DMS 273 treated with DMSO at 0.1 percent for 48 hours (cell line): ENCODE measurements around the gene USP38.
"Not testable (repeated sequence)": the region's sequence is repeated elsewhere in the genome, so short reads cannot be mapped to it uniquely, and the experiment has no call there.

Experiments
- DNase-seq: peaks from one replicate; lab custom pipeline; 2025; lab: John Stamatoyannopoulos, UW

Gene USP38, protein sequence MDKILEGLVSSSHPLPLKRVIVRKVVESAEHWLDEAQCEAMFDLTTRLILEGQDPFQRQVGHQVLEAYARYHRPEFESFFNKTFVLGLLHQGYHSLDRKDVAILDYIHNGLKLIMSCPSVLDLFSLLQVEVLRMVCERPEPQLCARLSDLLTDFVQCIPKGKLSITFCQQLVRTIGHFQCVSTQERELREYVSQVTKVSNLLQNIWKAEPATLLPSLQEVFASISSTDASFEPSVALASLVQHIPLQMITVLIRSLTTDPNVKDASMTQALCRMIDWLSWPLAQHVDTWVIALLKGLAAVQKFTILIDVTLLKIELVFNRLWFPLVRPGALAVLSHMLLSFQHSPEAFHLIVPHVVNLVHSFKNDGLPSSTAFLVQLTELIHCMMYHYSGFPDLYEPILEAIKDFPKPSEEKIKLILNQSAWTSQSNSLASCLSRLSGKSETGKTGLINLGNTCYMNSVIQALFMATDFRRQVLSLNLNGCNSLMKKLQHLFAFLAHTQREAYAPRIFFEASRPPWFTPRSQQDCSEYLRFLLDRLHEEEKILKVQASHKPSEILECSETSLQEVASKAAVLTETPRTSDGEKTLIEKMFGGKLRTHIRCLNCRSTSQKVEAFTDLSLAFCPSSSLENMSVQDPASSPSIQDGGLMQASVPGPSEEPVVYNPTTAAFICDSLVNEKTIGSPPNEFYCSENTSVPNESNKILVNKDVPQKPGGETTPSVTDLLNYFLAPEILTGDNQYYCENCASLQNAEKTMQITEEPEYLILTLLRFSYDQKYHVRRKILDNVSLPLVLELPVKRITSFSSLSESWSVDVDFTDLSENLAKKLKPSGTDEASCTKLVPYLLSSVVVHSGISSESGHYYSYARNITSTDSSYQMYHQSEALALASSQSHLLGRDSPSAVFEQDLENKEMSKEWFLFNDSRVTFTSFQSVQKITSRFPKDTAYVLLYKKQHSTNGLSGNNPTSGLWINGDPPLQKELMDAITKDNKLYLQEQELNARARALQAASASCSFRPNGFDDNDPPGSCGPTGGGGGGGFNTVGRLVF

DNA sequence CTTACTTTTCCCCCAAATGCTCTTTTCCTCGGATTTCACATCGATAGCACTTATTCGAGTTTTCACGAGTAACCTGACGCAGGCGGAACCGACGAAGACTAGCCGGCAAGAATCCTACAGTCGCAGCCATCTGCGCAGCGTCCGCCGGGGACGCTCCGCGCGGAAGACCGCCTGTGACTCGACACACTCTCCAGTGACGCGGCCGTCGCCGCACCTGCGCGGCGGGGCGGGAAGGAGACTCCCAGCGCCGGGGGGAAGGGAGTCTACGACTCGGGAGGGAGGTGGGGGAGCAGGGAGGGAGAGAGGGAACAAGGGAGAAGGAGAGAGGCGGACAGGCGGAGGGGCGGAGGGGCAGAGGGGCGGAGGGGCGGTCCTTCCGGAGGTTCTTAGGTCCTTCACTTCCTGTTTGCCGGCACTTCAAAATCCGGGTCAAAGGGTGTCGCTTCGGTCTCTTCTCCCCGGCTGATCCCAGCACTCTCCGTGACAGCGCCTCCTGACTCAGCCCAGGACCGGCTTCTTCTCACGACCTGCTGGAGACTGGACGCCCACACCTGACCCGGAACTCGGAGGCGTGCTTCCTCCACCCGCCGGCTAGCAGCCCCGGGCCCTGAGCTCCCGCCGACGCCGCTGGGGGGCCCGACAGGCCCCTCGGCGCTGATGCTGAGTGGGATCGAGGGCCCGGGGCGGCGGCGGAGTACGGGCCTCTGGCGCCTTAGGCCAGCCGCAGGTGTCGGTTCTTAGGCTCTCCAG is at the start of gene USP38:
Gene USP38, plus strand, starts transcription at position 415 of the 750 bp plus-strand sequence. CDS start 534 bp downstream, outside the sequence.
- DNase-seq, result peak; percentile 77

DNA sequence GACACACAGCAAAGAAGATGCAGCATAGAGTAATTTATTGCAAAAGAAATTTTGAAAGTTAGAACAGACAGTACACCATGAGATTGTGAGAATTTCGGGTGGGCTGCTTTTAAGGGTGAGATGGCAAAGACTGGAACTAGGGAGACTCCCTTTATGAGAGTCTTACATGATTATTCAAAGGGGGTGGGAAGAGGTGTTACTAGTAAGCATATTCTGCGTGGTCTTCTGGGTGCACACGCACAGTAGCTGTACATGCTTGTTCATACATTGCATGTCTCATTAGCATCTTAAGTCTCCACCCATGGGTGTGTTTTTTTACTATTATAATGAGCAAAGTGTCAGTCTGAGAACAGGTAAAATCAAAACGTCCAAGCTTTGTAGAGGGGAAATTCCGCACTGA is 49.4 kb upstream of the USP38 start:
- DNase-seq, result no peak

DNA sequence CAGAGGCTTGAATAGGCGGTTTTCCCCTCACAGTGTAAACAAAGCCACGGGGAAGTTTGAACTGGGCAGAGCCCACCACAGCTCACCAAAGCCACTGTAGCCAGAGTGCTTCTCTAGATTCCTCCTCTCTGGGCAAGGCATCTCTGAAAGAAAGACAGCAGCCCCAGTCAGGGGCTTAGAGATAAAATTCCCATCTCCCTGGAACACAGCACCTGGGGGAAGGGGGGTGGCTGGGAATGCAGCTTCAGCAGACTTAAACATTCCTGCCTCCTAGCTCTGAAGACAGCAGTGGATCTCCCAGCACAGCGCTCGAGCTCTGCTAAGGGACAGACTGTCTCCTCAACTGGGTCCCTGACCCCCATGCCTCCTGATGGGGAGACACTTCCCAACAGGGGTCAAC is 44.0 kb upstream of the USP38 start:
- no peak for DNase-seq

DNA sequence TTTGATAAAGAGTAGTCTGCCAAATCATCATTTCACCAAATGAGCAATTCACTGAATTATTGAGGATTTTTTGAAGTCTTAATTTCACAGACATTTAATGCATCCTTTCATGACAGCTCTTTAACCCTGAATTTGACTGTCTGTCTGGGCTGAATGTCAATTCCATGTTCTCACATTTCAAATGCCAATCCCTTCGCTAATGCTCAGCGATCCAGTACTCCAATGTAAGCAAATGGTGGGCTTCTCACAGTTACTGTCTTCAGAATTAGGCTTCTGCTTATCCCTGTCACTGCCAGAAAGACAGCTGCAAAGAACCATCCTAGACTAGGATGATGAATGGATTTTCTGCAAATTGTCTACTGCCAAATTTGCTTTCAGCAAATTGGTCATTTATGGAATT is 36.2 kb upstream of the USP38 start:
- no peak for DNase-seq

DNA sequence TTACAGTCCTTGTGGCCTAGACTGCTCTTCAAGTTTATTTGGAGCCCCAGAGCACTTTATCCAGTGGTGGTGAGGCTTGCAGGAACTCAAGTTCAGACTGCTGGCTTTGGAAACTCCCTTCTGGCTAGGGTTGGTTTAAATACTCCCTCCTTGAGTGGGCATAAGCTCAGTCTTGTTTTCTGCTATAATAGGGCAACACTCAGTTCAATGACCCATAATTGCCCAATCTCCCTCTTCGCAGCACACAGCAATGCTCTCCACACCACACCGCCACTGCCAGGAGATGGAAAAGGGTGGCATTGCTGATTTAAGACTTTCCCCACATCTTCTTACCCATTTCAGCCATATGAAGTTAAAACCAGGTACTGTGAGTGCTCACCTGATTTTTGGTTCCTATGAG is 27.9 kb upstream of the USP38 start:
- DNase-seq, result no peak

DNA sequence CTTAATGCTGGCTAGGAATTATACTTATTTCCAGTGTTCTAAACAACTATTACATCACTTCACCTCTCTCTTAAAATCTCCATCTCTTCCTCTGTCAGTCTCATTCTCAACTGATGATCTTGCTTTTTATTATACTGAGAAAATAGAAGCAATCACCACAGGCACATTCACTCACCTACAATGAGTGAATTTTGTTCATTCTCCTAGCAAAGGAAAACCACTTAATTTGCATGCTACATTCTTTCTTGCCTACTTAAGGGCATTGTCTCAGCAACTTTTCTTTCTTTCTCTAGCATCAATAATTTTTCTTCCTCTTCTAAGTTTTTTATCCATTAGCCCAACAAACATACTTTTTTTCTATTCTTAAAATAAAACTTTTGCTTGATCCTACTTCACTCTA is 21.1 kb upstream of the USP38 start:
- DNase-seq, result no peak

DNA sequence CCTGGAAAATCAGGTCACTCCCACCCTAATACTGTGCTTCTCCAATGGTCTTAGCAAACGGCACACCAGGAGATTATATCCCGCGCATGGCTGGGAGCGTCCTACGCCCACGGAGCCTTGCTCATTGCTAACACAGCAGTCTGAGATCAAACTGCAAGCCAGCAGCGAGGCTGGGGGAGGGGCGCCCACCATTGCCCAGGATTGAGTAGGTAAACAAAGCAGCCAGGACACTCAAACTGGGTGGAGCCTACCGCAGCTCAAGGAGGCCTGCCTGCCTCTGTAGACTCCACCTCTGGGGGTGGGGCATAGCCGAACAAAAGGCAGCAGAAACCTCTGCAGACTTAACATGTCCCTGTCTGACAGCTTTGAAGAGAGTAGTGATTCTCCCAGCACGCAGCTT is 18.0 kb upstream of the USP38 start:
- not testable (repeated sequence) for DNase-seq

DNA sequence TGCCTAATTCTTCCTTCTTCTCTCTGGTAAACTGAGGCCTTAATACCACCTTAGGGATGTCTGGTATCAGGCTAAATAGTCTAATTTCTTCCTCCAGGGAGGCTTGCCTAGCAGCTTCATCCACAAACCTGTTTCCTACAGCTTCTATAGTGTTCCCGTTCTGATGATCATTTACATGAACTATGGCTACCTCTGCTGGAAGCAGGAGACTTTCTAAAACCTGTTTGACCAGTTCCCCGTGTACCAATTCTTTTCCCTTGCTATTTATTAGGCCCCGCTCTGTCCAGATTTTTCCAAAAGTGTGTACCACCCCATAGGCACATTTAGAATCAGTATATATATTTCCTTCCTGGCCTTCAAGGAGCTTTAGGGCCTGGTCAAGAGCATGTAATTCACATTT is 5.8 kb upstream of the USP38 start:
- DNase-seq, result no peak

DNA sequence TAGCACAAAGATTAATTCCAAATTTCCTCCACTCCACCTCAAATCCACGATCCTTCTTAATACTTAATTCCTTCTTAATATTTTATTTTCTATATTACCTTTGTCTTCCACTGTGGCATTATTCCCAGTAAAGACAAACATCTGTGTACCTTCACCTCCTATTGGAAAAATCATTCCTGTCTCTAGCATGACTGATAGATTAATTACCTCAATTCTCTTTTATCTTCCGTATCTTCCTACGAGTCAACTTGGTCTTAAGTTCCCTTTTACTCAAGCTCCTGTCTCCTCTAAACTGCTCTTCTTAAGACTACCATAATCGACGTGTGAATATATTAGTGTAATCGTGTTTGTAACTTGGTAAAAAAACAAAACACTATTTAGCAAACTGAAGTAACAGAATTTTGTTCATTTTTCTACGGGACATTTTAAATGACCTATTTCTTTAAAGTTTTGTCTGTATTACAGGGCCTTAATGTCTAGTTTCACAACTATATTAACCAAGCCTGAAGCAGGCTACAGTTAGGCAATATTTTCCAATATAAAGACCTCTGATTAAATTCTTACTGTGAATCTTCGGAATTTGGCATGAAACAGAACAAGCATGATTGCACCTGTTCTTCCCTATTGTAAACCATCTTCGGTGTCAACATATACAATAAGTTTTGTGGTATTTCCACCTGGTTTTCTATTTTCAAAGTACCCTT is 1.1 kb upstream of the USP38 start:
- DNase-seq, result no peak

DNA sequence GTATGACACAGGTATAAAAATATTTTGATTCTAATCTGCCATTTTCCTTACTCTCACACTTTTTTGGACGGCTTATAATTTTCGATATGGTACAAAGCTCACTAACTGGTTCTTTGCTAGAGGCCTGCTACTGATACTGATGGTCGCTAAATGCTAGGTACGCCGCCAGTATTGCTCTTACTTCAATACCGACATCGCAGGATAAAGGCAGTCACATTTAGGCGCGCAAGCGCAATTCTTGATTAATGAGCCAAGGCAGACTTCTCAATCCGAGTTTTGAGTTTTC is 557 bp upstream of the USP38 start:
- DNase-seq, result no peak

DNA sequence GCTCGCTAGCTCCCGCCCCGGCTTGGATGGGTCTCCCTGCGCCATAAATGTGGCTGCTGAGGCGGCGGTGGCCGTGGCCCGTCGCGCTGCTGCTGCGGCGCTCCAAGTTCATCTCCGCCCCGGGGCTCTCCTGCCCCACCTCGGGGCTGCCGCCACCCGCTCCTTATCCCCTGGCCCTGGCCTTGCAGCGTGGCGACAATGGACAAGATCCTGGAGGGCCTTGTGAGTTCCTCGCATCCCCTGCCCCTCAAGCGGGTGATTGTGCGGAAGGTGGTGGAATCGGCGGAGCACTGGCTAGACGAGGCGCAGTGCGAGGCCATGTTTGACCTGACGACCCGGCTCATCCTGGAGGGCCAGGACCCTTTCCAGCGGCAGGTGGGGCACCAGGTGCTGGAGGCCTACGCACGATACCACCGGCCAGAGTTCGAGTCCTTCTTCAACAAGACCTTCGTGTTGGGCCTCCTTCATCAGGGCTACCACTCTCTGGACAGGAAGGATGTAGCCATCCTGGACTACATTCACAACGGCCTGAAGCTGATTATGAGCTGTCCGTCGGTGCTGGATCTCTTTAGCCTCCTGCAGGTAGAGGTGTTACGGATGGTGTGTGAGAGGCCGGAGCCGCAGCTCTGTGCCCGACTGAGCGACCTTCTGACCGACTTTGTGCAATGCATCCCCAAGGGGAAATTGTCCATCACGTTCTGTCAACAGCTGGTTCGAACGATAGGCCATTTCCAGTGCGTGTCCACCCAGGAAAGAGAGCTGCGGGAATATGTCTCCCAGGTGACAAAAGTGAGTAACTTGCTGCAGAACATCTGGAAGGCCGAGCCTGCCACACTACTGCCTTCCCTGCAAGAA is 763 bp downstream of the USP38 start:
- DNase-seq, result no peak

DNA sequence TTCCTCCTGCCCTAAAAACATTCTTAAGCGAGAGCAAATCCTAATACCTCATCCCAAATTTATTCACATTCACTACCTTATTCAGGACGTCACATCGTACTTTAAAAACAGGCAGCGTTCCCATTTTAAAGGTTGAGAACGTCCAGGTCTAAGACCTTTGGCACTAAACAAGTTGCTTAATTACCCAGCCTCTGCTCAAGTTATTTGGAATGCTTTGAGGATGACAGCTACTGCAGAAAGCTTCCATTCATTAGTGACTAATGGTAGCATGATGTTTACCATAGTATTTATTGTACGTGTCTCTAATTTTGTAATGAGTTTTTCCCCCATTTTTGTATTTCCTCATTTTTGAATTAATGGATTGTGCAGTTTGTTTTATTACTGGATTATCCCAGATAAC is 1.5 kb downstream of the USP38 start:
- no peak for DNase-seq

DNA sequence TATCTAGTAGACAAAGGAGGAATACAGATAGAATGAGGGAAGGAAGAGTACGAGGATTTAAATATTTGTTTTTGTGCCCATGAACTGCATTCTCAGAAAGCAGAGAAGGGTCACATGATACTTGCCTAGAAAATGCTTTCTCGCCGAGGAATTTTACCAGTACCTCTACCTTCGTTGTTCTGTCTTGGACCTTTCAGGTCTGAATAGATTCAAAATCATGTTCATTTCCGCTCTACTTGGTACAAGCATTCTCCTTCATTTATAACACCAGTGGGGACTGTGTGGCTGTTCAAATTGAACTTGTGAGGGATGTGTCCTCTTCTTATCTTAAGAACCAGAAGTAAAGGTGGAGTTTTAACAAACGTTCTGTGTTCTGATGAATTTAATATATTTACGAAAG is 1.9 kb downstream of the USP38 start:
- DNase-seq, result no peak

DNA sequence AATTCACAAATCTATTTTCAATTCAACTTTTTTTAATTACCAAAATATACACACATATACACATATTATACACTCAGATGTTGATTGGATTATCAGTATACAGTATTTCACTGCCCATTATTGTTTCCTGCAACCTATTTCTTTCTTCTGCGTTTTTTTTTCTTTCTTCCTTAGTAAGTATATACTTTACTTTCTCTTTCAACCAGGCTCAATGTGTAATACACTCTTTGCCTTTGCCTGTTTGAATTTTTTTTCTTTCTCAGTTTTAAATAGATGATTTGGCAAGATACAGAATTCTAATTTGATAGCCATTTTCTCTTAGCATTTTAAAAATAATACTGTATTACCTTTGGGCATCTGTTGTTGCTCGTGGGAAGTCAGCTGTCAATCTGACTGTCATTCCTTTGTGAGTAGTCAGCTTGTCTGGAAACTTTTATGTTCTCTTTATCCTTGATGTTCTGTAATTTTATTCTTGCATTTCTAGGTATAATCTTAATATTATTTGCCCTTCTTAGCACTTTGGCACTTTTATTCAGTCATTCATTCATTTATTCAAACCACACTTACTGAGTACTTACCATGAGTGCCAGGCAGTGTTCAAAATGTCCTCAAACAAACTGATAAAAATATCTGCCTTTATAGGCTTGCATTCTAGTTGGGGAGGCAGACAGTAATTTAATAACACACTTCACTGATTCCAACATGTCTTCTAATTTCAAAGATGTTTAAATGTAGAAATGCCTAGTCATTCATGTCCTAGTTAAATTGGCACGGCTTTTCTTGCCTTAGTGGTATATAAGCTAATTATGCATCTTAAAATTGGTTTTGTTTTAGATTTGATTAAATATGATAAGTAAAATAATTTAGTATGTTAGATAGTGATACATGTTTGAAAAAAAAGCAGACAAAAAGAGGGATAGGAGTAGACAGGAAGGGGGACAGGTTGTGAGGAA is 3.7 kb downstream of the USP38 start:
- DNase-seq, result no peak

DNA sequence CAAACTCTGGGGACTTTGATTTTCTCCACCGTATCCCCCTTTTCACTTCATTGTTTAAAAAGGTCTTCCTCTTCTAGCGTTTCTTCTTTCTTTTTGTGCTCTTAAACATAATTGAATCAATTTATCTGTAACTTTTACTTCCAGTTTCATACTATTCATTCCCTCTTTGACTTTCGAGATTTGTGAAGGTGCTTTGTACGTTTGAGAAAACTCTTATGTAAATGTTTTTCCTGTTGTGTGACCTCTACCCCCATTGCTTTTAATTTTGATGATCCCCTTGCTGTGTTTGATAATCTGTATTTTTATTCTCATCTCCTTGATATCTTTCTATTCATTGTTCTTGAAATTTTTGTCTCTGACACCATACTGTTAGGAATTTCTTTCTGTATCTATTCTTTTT is 4.8 kb downstream of the USP38 start:
- no peak for DNase-seq

DNA sequence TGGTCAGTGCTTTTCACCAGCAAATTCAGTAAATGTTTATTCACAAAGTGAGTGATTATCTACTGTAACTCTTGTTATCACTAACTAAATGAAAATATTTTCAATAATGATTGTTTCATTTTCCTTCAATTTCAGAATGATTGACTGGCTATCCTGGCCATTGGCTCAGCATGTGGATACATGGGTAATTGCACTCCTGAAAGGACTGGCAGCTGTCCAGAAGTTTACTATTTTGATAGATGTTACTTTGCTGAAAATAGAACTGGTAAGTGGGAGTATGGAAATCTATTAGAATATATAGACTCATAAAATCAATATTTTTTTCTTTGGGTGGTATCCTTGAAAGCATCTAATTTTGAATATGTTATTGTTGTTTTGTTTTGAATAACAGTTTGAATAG is 10.9 kb downstream of the USP38 start:
- no peak for DNase-seq

DNA sequence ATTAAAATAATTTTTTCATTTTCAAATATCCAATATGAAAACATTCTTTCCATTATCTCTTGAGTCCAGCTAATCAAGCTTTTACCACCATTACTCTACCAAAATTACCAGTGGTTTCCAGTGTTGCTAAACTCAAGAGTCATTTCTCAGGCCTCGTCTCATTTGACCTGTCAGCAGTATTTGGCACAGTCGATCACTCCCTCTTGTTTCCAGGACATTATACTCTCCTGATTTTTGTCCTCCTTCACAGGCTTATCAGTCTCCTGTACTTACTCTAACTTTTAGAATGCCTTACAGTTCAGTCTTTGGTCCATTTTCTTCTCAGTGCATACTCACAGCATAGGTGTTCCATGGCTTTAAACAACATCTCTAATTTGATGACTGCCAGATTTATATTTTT is 11.6 kb downstream of the USP38 start:
- DNase-seq, result no peak

DNA sequence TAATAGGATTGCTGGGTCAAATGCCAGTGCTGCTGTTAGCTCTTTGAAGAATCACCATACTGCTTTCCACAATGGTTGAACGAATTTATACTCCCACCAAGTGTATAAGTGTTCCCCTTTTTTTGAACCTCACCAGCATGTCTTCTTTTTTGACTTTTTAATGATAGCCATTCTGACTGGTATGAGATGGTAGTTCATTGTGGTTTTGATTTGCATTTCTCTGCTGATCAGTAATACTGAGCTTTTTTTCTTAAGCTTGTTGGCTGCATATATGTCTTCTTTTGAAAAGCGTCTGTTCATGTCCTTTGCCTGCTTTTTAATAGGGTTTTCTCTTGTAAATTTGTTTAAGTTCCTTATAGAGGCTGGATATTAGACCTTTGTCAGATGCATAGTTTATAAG is 14.8 kb downstream of the USP38 start:
- no peak for DNase-seq

DNA sequence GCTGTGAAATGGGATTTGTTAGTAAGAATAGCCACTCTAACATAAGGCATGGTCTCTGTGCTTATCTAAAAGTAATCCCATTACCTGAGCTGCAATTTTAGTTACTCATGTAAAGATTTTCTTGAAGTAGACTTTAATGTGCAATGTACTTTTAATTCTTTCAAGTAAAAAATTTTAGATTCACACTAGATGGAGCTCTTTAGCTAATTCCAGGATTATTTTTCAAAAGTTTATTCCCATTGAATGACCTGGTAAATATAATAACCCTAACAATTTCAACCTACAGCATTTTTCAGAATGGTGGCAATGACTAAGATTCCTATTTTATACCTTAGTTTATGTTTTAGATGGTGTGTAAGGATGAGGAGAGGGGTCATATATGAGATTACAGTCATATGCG is 18.1 kb downstream of the USP38 start:
- no peak for DNase-seq

DNA sequence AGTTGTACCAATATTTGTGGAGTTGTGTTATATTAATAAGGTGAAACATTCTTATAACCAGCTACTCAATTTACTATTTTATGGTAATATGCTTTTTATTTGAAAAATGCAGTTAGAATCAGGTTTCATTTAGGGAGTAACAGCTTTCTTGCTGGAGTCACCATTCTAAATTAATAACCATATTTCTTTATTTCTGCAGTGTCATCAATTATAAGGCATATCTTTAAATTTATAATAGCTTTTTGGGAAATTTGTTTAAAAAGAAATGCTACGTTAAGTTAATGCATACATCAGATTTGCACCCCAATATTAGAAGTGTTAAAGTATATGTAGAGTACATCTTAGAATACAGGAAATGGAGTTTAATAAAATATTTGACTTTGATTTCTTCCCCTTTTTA is 18.9 kb downstream of the USP38 start:
- DNase-seq, result no peak
